GM12865 (cell line): Measurements from ENCODE around the gene SH2D3A.

ENCODE experiments used
- DNase-seq: peaks from one replicate; pipeline ENCODE4 v3.0.0; 2010; ENCODE audit warnings: low read depth
- H3K4me3 ChIP-seq: 2 replicates; pipeline ENCODE4 v1.5.1; 2011; ENCODE audit warnings: mild to moderate bottlenecking, low read depth, low read length, control low read depth
- TF ChIP-seq, protein P1 (sequence below): IDR thresholded peaks from 2 replicates; pipeline ENCODE4 v1.5.1; 2011; ENCODE audit warnings: low read length, control low read depth, low read depth, inconsistent platforms; ENCODE audit not compliant: insufficient read depth; ENCODE audit errors: missing control alignments

SH2D3A gene

GRCh38 chr19:6745965-6746364, 21.3 kb downstream of the SH2D3A start:
- TF ChIP-seq, protein P1, sequence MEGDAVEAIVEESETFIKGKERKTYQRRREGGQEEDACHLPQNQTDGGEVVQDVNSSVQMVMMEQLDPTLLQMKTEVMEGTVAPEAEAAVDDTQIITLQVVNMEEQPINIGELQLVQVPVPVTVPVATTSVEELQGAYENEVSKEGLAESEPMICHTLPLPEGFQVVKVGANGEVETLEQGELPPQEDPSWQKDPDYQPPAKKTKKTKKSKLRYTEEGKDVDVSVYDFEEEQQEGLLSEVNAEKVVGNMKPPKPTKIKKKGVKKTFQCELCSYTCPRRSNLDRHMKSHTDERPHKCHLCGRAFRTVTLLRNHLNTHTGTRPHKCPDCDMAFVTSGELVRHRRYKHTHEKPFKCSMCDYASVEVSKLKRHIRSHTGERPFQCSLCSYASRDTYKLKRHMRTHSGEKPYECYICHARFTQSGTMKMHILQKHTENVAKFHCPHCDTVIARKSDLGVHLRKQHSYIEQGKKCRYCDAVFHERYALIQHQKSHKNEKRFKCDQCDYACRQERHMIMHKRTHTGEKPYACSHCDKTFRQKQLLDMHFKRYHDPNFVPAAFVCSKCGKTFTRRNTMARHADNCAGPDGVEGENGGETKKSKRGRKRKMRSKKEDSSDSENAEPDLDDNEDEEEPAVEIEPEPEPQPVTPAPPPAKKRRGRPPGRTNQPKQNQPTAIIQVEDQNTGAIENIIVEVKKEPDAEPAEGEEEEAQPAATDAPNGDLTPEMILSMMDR: no peak
- no peak for DNase-seq
- H3K4me3 ChIP-seq: no peak overlapping the region

DNA sequence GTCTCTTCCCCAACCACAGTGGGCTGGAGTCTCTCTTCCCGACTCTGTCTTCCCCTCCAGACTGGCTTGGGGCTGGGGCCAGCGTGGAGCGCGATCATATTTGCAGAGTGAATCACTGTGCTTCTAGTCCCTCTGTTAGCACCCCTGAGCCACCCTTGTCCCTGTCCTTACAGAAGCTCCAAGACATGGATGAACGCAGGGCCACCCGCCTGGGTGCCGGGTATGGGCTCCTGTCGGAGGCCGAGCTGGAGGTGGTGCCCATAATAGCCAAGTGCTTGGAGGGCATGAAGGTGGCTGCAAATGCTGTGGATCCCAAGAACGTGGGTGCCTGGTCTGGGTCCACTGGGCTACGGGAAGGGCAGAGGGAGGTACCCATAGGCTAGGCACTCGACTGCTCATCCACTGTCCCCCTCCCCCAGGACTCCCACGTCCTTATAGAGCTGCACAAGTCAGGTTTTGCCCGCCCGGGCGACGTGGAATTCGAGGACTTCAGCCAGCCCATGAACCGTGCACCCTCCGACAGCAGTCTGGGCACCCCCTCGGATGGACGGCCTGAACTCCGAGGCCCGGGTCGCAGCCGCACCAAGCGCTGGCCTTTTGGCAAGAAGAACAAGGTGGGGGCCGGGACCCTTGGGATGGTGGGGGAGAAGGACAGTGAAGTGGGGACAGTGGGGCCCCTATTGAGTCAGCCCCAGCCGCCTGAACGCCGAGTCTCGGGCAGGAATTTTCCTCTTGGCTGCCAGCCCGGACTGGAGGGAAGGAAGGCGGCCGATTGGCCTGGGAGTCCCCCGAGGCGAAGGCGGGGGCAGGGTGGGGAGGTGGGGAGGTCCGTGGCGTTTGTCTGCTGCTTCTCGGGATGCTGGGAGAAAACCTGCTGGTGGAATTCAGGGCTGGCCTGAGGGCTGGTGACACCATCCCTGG, 22.6 kb downstream of the SH2D3A start:
- DNase-seq: no peak
- H3K4me3 ChIP-seq: no peak overlapping the region
- TF ChIP-seq, protein P1: no peak

- no peak for DNase-seq
- no peak overlapping the region for H3K4me3 ChIP-seq
- TF ChIP-seq, protein P1: no peak
These were observed 23.4 kb downstream of the SH2D3A start for GRCh38 chr19:6743714-6744380.

DNA sequence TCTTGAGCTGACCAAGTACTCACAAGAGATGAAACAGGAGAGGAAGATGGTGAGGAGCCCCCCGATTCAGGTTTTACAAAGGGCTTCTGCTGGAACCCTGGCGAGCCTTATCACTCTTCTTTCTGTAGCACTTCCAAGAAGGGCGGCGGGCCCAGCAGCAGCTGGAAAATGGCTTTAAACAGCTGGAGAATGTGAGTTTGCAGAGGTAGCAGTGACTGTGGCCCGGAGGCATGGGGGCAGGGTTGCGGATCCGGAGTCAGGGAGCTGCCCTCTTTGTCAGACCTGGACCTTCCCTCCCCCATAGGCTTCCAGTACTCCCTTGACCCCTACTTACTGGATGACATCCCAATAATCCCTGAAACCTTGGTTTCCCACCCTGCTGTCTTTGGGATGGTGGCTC, 24.2 kb downstream of the SH2D3A start:
- TF ChIP-seq, protein P1: no peak
- no peak overlapping the region for H3K4me3 ChIP-seq

DNA sequence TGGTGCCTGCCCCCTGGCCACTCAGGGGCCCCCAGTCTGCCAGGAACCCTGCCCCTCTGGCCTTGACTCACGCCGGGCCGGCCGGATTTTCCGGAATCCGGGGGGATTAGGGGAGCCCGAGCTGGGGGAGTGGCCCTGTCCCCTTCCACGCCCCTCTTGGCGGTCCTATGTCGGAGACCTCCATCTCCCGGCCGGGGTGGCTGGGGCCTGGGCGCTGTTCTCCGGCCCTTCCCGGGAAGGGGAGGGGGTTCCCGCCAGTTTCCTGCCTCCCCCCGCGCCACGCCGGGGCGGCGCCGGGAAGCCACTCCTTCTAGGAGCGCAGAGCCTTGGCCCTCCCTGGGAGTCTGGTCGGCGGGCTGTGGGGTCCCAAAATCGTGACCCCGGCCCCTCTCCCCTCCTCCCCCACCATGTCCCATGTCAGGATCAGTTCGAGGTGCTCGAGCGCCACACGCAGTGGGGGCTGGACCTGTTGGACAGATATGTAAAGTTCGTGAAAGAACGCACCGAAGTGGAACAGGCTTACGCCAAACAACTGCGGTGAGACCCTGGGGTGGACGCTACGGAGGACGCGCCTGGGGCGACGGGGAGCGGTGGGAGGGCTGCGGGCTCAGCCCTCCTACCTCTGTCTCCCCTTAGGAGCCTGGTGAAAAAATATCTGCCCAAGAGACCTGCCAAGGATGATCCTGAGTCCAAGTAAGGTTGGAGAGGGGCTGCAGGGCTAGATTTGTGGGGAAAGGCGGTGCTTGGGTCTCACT, 26.5 kb downstream of the SH2D3A start:
- peak; percentile 68 for DNase-seq
- H3K4me3 ChIP-seq: peak overlapping the region; percentile 96
- TF ChIP-seq, protein P1: no peak

More for the DNA sequence above, 24.2 kb downstream of the SH2D3A start:
- no peak for DNase-seq

DNA sequence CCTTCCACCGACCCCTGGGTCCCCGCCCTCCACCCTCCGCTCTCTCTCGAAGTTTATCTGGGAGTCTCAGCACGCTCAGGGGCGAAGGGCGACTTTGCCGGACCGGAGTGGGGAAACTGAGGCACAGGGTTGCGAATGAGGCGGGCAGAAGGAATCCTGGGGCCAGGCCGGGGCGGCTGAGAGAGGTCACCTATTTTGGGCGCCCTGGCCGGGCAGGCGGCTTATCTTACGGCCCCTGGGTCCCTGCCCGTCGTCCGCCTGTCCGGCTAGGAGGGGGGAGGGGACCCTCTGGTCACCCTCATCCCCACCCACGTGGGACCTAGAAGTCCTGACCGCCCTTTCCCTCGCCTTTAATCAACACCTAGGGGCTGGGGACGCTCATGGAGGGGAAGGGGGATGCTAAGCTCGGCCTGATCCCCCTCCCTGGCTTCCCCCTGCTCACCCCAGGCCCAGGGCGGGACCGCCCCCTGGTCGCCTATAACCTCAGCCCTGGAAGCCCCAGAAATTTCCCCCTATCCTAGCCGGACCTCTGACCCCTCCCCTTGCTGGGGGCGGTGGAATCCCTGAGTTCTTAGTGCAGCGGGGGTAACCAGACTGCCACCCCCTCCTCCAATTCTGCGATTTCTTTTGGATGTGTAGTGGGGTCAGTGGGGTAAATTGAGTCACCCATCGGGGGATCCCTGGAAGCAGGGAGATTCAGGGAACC, 27.2 kb downstream of the SH2D3A start:
- peak; percentile 63 for DNase-seq

More for the DNA sequence above, 27.2 kb downstream of the SH2D3A start:
- H3K4me3 ChIP-seq: peak overlapping the region; percentile 96
- TF ChIP-seq, protein P1: no peak
